Measurements from ENCODE around the gene TMTC2.

DNA sequence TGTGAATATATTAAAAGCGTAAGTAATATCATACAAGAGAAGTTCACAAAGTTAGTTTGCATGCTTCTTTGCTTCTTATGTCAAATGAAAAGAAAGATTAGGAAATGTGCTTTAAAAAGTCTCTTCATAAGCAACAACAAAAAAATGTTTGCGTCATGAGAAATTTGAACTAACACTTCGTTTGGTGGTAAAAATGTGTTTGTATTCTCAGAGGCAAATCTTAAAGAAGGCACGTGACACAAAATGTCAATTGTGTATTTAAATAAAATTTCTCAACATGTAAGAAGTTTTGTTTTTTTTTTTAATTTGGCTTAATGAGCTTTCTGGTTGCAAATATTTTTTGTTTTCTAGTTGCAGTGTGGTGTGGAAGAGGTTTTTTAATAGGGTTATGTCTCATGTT, 93.8 kb downstream of the TMTC2 start:
- TF ChIP-seq, protein P1, sequence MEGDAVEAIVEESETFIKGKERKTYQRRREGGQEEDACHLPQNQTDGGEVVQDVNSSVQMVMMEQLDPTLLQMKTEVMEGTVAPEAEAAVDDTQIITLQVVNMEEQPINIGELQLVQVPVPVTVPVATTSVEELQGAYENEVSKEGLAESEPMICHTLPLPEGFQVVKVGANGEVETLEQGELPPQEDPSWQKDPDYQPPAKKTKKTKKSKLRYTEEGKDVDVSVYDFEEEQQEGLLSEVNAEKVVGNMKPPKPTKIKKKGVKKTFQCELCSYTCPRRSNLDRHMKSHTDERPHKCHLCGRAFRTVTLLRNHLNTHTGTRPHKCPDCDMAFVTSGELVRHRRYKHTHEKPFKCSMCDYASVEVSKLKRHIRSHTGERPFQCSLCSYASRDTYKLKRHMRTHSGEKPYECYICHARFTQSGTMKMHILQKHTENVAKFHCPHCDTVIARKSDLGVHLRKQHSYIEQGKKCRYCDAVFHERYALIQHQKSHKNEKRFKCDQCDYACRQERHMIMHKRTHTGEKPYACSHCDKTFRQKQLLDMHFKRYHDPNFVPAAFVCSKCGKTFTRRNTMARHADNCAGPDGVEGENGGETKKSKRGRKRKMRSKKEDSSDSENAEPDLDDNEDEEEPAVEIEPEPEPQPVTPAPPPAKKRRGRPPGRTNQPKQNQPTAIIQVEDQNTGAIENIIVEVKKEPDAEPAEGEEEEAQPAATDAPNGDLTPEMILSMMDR (IDR thresholded peaks at IDR 0.05): no peak
- TF ChIP-seq POLR2A (IDR thresholded peaks at IDR 0.05) (no peak), EP300 (IDR thresholded peaks at IDR 0.05) (no peak)

Measured in tibial nerve (tissue), 4 donors.